Measurements from ENCODE around the gene LKAAEAR1. TPM values are rescaled to one million over a fixed set of nuclear protein-coding genes. Genes with fewer than 3 reads are reported as not detected.

LKAAEAR1 gene, protein sequence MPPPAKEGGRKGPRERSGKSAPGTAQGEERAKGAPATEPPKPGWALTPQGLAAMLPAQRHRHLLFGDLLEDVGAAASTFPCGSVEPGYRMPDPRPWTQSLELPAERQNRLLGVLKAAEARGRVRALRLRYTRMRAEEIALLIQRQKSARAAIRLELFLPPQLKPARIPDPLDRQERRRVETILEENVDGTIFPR
- total RNA-seq (not detected), polyA plus RNA-seq (under 1 TPM in 1 of 2 donors, not detected in 1; 0.12 TPM)
- long read RNA-seq, donor 1: 0 reads
- long read RNA-seq, donor 2: 0 reads
- long read RNA-seq, donor 3: 0 reads

DNA sequence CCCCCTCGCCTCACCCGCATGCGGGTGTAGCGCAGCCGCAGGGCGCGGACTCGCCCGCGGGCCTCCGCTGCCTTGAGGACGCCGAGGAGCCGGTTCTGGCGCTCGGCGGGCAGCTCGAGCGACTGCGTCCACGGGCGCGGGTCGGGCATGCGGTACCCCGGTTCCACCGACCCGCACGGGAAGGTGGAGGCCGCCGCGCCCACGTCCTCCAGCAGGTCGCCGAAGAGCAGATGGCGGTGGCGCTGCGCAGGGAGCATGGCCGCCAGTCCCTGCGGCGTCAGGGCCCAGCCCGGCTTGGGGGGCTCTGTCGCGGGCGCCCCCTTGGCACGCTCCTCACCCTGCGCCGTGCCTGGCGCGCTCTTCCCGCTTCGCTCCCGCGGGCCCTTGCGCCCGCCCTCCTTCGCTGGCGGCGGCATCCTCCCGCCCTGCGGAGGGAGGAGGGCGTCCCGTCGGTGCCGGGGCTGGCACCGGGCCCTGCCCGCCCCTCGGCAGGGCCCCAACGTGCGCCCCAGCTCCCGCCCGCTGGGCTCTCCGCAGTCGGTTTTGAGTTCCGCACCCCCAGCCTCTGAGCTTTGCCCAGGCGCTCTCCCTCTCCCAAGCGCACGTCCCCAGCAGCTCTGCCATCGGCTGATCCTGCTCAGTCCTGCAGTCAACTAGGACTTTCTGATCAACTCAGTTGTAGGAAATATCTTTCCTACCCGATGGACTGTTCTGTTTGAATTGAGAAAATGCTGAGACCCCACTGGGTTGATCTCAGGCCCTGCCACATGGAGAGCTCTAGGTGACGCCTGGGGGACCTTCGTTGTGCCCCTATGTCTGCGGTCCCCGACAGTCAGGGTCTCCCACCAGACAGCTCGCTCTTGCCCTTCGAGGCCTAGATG lies at the start of gene LKAAEAR1:
LKAAEAR1 (minus strand) TSS at position 595 of the 881 bp plus-strand sequence; CDS start at position 416, 179 bp downstream.
- Histone ChIP-seq H3K4me3 (peak within 1 kb of the TSS; percentile 27 to 74 (median 62)), H3K9me3 (peaks cover 0 to 3% (median 0%) of the 10 kb centered on the region in 11 donors), H3K27me3 (peaks cover 0 to 37% (median 30%) of the 10 kb centered on the region in 7 donors), H3K4me1 (peaks cover 7 to 46% (median 26%) of the 10 kb centered on the region in 9 donors), H3K36me3 (no peaks in the 10 kb centered on the region), H3K27ac (peak within 1 kb of the TSS in 1 of 10 donors; percentile 14)
- no peak for DNase-seq
- TF ChIP-seq, protein P1, sequence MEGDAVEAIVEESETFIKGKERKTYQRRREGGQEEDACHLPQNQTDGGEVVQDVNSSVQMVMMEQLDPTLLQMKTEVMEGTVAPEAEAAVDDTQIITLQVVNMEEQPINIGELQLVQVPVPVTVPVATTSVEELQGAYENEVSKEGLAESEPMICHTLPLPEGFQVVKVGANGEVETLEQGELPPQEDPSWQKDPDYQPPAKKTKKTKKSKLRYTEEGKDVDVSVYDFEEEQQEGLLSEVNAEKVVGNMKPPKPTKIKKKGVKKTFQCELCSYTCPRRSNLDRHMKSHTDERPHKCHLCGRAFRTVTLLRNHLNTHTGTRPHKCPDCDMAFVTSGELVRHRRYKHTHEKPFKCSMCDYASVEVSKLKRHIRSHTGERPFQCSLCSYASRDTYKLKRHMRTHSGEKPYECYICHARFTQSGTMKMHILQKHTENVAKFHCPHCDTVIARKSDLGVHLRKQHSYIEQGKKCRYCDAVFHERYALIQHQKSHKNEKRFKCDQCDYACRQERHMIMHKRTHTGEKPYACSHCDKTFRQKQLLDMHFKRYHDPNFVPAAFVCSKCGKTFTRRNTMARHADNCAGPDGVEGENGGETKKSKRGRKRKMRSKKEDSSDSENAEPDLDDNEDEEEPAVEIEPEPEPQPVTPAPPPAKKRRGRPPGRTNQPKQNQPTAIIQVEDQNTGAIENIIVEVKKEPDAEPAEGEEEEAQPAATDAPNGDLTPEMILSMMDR (IDR thresholded peaks at IDR 0.05): peak in 1 of 9 donors; percentile 1
- intact Hi-C loops (cut with DNase I): loop anchor here in 5 of 10 donors (5.0 kb wide), 2 partner anchors 33 to 38 kb away; no protein-coding TSS in a partner anchor
- ATAC-seq: no peak
- 3% methylated on average over 61 to 82 of the region's 86 CpGs for WGBS, 2 donors

GRCh38 chr20:64131406-64131805 lies 47.2 kb upstream of the LKAAEAR1 start:
- intact Hi-C loops (cut with DNase I): no loop called here
- H3K4me1 ChIP-seq: no peaks in the 10 kb centered on the region
- DNase-seq: no peak
- TF ChIP-seq, protein P1 (IDR thresholded peaks at IDR 0.05): no peak
- H3K9me3 ChIP-seq: peaks cover 0 to 7% (median 0%) of the 10 kb centered on the region in 11 donors
- peaks cover 0 to 31% (median 19%) of the 10 kb centered on the region in 7 donors for H3K27me3 ChIP-seq
- WGBS, 2 donors: 75 to 90% methylated on average over 4 of the region's 4 CpGs
- ATAC-seq: no peak
- no peak overlapping the region for H3K4me3 ChIP-seq
- H3K27ac ChIP-seq: no peak overlapping the region
- no peaks in the 10 kb centered on the region for H3K36me3 ChIP-seq

GRCh38 chr20:64130876-64131275 lies 46.7 kb upstream of the LKAAEAR1 start:
- ATAC-seq (no peak), DNase-seq (no peak)
- Histone ChIP-seq H3K27me3 (peaks cover 0 to 31% (median 19%) of the 10 kb centered on the region in 7 donors), H3K4me3 (no peak overlapping the region), H3K27ac (no peak overlapping the region), H3K4me1 (no peaks in the 10 kb centered on the region), H3K9me3 (peaks cover 0 to 7% (median 0%) of the 10 kb centered on the region in 11 donors), H3K36me3 (no peaks in the 10 kb centered on the region)
- TF ChIP-seq, protein P1 (IDR thresholded peaks at IDR 0.05): no peak
- 84 to 87% methylated on average over 10 of the region's 10 CpGs for WGBS, 2 donors
- intact Hi-C loops (cut with DNase I): no loop called here

DNA sequence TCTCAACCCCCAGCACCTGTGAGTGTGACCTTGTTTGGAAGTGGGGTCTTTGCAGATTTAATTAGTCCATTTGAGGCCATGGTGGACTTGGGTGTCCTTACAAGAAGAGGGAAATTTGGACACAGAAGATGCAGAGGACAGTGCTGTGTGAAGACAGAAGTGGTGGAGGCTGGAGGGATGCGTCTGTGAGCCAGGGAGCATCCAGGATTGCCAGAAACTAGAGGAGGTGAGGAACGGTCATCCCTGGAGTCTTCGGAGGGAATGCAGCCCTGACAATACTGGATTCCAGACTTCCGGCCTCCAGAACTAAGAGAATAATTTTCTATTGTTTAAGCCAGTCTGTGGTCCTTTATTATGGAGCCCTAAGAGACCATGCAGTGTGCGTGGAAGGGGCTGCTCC lies 46.1 kb upstream of the LKAAEAR1 start:
- TF ChIP-seq, protein P1 (IDR thresholded peaks at IDR 0.05): no peak
- no peak overlapping the region for H3K27ac ChIP-seq
- H3K27me3 ChIP-seq: peaks cover 0 to 31% (median 19%) of the 10 kb centered on the region in 7 donors
- H3K36me3 ChIP-seq: no peaks in the 10 kb centered on the region
- H3K9me3 ChIP-seq: peaks cover 0 to 7% (median 0%) of the 10 kb centered on the region in 11 donors
- DNase-seq (no peak), ATAC-seq (no peak)
- 50 to 73% methylated on average over 5 of the region's 5 CpGs for WGBS, 2 donors
- H3K4me1 ChIP-seq: no peaks in the 10 kb centered on the region
- intact Hi-C loops (cut with DNase I): no loop called here
- H3K4me3 ChIP-seq: no peak overlapping the region

Measured in heart right ventricle (tissue), 16 donors.